Heart left ventricle (tissue), 13 donors: ENCODE results near the gene NFASC.

Source experiments
- CTCF ChIP-seq, 12 donors: fragments of 200-600 bp; sonication (generic) in 4 of 12; IDR thresholded peaks; one replicate each; pipeline versions ENCODE4 v1.5.0 to v1.8.0; 2018 to 2022; ENCODE audit warnings: antibody characterized with exemption in 12 of 12, mild to moderate bottlenecking in 5 of 12
- POLR2A ChIP-seq, 2 donors: fragments of 450-650 bp; IDR thresholded peaks; one replicate each; pipeline ENCODE4 v1.6.1; 2017; ENCODE audit warnings: antibody characterized with exemption in 2 of 2, mild to moderate bottlenecking in 2 of 2, moderate library complexity in 2 of 2
- donor health status: ischemic (EF 13 %, LVEDD 7.1; RV severe dilation, severe dysfunction).
- donor health status: DM: no; HTN: yes; CAD: no.
- donor health status: DM: no; HTN: no; CAD: no.
- donor health status: ischemic (EF 25% LVEDD 6.9; RV normal size, moderate dysfunction).
- donor health status: ischemic (EF 25% LVEDD 5.7; RV mildly dilated, moderate dysfunction).
- donor health status: ischemic (EF 35%, LVEDD 5.7; RV mildly dilated, moderate dysfunction).
- donor health status: nonischemic (EF 11% LVEDD 7.7; RV severe dilation, severe dysfunction).
- donor health status: DM: yes; HTN: yes; CAD: no.
- donor health status: PGD.
- donor health status: ischemic (EF 29% LVEDD 5.4; RV normal size, mild dysfunction).
- donor health status: nonischemic (EF 23%, LVEDD 6.1; RV moderate dilation, normal function).

GRCh38 chr1:204869097-204869496 is 1.6 kb upstream of the NFASC start:
- no peak for TF ChIP-seq CTCF (IDR thresholded peaks at IDR 0.05)
- no peak for TF ChIP-seq POLR2A (IDR thresholded peaks at IDR 0.05)
